Endothelial cell of umbilical vein (primary cell): ENCODE results near the gene MTARC1. TPM values are rescaled to one million over a fixed set of nuclear protein-coding genes. Genes with fewer than 3 reads are reported as not detected.

ENCODE experiments used
- BruUV-seq: library from RNA; stranded (reverse); fragments of 400-500 nt; replicated peaks from 2 replicates; lab custom pipeline; 2021; lab: Mats Ljungman, UMichigan
- CTCF ChIA-PET: fragments of 300-600, 350-600 bp; sonication (Branson Sonifier 250); formaldehyde crosslinking; loops from one replicate; lab custom pipeline; 2021; ENCODE audit warnings: antibody characterized with exemption, inconsistent platforms; lab: Charles Lee
- POLR2A ChIA-PET: fragments of 300-600, 350-600 bp; sonication (Branson Sonifier 250); formaldehyde crosslinking; loops from one replicate; lab custom pipeline; 2021; ENCODE audit warnings: antibody characterized with exemption, inconsistent platforms; lab: Charles Lee
- DNase-seq: peaks from one replicate; pipeline ENCODE4 v3.0.0-alpha.2; 2011; ENCODE audit warnings: low read depth, low spot score
- FAIRE-seq: peaks from 2 replicates; lab custom pipeline; 2011; peaks lifted over from hg19 to GRCh38; lab: Jason Lieb, UNC
- H2AFZ ChIP-seq: 2 replicates; pipeline ENCODE4 v1.6.0; 2012; ENCODE audit warnings: low read depth, low read length, control low read depth, inconsistent platforms
- H3K27ac ChIP-seq: 2 replicates; pipeline ENCODE4 v1.5.1; 2011; ENCODE audit warnings: low read depth, mild to moderate bottlenecking, control low read depth, low read length, moderate library complexity; ENCODE audit not compliant: insufficient read depth
- H3K27me3 ChIP-seq, 2 experiments: 2 replicates each; pipeline versions ENCODE4 v1.6.0 to v1.6.1; 2011; ENCODE audit warnings: low read length in 2 of 2, mixed read lengths in 1 of 2; ENCODE audit not compliant: control insufficient read depth in 2 of 2, insufficient read depth in 2 of 2
- H3K36me3 ChIP-seq, 2 experiments: 2 replicates in 1 of 2; 3 replicates in 1 of 2; pipeline ENCODE4 v1.5.1; 2011; ENCODE audit warnings: low read length in 2 of 2, mild to moderate bottlenecking in 1 of 2, moderate library complexity in 1 of 2; ENCODE audit not compliant: control insufficient read depth in 2 of 2, insufficient read depth in 2 of 2; ENCODE audit errors: extremely low read depth in 1 of 2
- H3K4me1 ChIP-seq: 3 replicates; pipeline ENCODE4 v1.5.1; 2011; ENCODE audit warnings: mild to moderate bottlenecking, low read length; ENCODE audit not compliant: control insufficient read depth, insufficient read depth; ENCODE audit errors: extremely low read depth
- H3K4me2 ChIP-seq: 2 replicates; pipeline ENCODE4 v1.6.1; 2011; ENCODE audit warnings: low read length, control low read depth, mixed read lengths; ENCODE audit not compliant: insufficient read depth
- H3K4me3 ChIP-seq, 3 experiments: fragments of 200-600 bp in 1 of 3; sonication (generic), shearing (Covaris generic) in 1 of 3; replicated peaks in 1 of 3; 2 replicates each; pipeline ENCODE4 v1.5.1; 2011 to 2016; ENCODE audit warnings: control low read depth in 3 of 3, low read length in 3 of 3, mild to moderate bottlenecking in 2 of 3, inconsistent platforms in 1 of 3, low read depth in 1 of 3, moderate library complexity in 1 of 3; ENCODE audit not compliant: insufficient read depth in 1 of 3
- H3K79me2 ChIP-seq: 2 replicates; pipeline ENCODE4 v1.6.0; 2012; ENCODE audit warnings: low read length, inconsistent platforms; ENCODE audit not compliant: control insufficient read depth, insufficient read depth
- H3K9ac ChIP-seq: replicated peaks from 2 replicates; pipeline ENCODE3; 2011; ENCODE audit warnings: low read length, control low read depth; ENCODE audit not compliant: insufficient read depth; ENCODE audit errors: extremely low read depth
- H3K9me1 ChIP-seq: replicated peaks from 3 replicates; pipeline ENCODE4 v1.6.0; 2011; ENCODE audit warnings: mild to moderate bottlenecking, low read length; ENCODE audit not compliant: control insufficient read depth, insufficient read depth; ENCODE audit errors: extremely low read depth
- H3K9me3 ChIP-seq: replicated peaks from 2 replicates; pipeline ENCODE4 v1.5.1; 2012; ENCODE audit warnings: low read length, inconsistent platforms; ENCODE audit not compliant: control insufficient read depth, insufficient read depth
- H4K20me1 ChIP-seq: replicated peaks from 2 replicates; pipeline ENCODE3; 2011; ENCODE audit warnings: mild to moderate bottlenecking, low read length; ENCODE audit not compliant: control insufficient read depth, insufficient read depth; ENCODE audit errors: extremely low read depth
- EZH2 ChIP-seq: IDR thresholded peaks from 2 replicates; pipeline ENCODE4 v1.6.1; 2012; ENCODE audit warnings: borderline replicate concordance, low read depth, mild to moderate bottlenecking, moderate library complexity, low read length, inconsistent platforms; ENCODE audit not compliant: severe bottlenecking
- FOS ChIP-seq: IDR thresholded peaks from 2 replicates; pipeline ENCODE4 v1.6.1; 2011; ENCODE audit warnings: mild to moderate bottlenecking, low read length, moderate library complexity, borderline replicate concordance; ENCODE audit not compliant: insufficient read depth
- GATA2 ChIP-seq: IDR thresholded peaks from 2 replicates; pipeline ENCODE4 v1.7.0; 2011; ENCODE audit warnings: low read depth, mild to moderate bottlenecking, moderate library complexity, mixed read lengths, low read length; ENCODE audit not compliant: insufficient read length, insufficient read depth
- JUN ChIP-seq: IDR thresholded peaks from 2 replicates; pipeline ENCODE4 v1.6.1; 2011; ENCODE audit warnings: borderline replicate concordance, low read depth; ENCODE audit not compliant: insufficient read length, insufficient read depth
- MYC ChIP-seq: IDR thresholded peaks from one replicate; pipeline ENCODE4 v1.6.1; 2011; ENCODE audit warnings: mild to moderate bottlenecking, low read depth, low read length
- POLR2A ChIP-seq: IDR thresholded peaks from 2 replicates; pipeline ENCODE4 v1.6.1; 2012; ENCODE audit warnings: low read depth, mild to moderate bottlenecking, control low read depth, low read length
- POLR2AphosphoS5 ChIP-seq: IDR thresholded peaks from 2 replicates; pipeline ENCODE4 v1.6.1; 2012; ENCODE audit warnings: low read depth, mild to moderate bottlenecking, control low read depth, low read length, moderate library complexity; ENCODE audit not compliant: insufficient read depth
- dilution Hi-C: fragments of 300-500 bp; cut with MboI; formaldehyde crosslinking; loops from one replicate; pipeline ENCODE4 v1.15.0; 2019; ENCODE audit warnings: low sequenced_read_pairs; ENCODE audit not compliant: extremely low pct_ligation_motif_present
- intact Hi-C: fragments of 100-400 bp; cut with micrococcal nuclease; formaldehyde crosslinking; loops from one replicate; pipeline ENCODE4 v1.10.0; 2022
- polyA plus RNA-seq, 4 experiments: library from polyadenylated mRNA; depleted of rRNA in 3 of 4; stranded (reverse) in 3 of 4; unstranded in 1 of 4; fragments of >200 nt; gene quantifications; 2 replicates each; pipeline versions ENCODE4 v1.2.1 to v1.2.3, GENCODE V29; 2011 to 2012; ENCODE audit warnings: missing spikeins in 1 of 4
- total RNA-seq: library from RNA; stranded (reverse); gene quantifications from 2 replicates; pipeline ENCODE4 v1.2.3, GENCODE V29; 2021
- TF ChIP-seq, protein P1 (sequence below), 2 donors: IDR thresholded peaks; 1 replicate in 1 of 2; 2 replicates in 1 of 2; pipeline ENCODE4 v1.5.1; 2011; ENCODE audit warnings: low read length in 2 of 2, mild to moderate bottlenecking in 2 of 2, moderate library complexity in 2 of 2, control low read depth in 1 of 2, inconsistent platforms in 1 of 2, low read depth in 1 of 2; ENCODE audit not compliant: insufficient read depth in 1 of 2; ENCODE audit errors: extremely low read depth in 1 of 2
- TF ChIP-seq, protein P2 (sequence below): IDR thresholded peaks from 2 replicates; pipeline ENCODE4 v1.6.1; 2011; ENCODE audit not compliant: insufficient read depth, insufficient read length

The MTARC1 gene
- total and polyA plus RNA-seq, 2 donors (not counting 3 experiments of a cell fraction or from before 2014, with no cell fraction given), result 0.43 to 3.5 TPM

GRCh38 chr1:220824031-220824989 is 37.6 kb downstream of the MTARC1 start:
- Histone ChIP-seq H3K36me3 (no peaks in the 10 kb centered on the region), H3K27ac (no peak overlapping the region), H3K9ac (no peak overlapping the region), H3K79me2 (no peaks in the 10 kb centered on the region), H3K4me1 (peaks cover 4% of the 10 kb centered on the region), H3K4me2 (no peak overlapping the region), H3K27me3 (no peaks in the 10 kb centered on the region), H3K9me1 (no peaks in the 10 kb centered on the region), H3K4me3 (no peak overlapping the region), H3K9me3 (no peaks in the 10 kb centered on the region), H4K20me1 (no peaks in the 10 kb centered on the region), H2AFZ (no peak overlapping the region)
- no peak for TF ChIP-seq GATA2
- TF ChIP-seq, protein P1, sequence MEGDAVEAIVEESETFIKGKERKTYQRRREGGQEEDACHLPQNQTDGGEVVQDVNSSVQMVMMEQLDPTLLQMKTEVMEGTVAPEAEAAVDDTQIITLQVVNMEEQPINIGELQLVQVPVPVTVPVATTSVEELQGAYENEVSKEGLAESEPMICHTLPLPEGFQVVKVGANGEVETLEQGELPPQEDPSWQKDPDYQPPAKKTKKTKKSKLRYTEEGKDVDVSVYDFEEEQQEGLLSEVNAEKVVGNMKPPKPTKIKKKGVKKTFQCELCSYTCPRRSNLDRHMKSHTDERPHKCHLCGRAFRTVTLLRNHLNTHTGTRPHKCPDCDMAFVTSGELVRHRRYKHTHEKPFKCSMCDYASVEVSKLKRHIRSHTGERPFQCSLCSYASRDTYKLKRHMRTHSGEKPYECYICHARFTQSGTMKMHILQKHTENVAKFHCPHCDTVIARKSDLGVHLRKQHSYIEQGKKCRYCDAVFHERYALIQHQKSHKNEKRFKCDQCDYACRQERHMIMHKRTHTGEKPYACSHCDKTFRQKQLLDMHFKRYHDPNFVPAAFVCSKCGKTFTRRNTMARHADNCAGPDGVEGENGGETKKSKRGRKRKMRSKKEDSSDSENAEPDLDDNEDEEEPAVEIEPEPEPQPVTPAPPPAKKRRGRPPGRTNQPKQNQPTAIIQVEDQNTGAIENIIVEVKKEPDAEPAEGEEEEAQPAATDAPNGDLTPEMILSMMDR (IDR thresholded peaks at IDR 0.05; ENCODE audit: extremely low read depth in 1 of 2, insufficient read depth in 1 of 2, low read depth in 1 of 2, low read length in 2 of 2), result no peak
- no peak for TF ChIP-seq POLR2A
- no peak for TF ChIP-seq MYC
- no peak for TF ChIP-seq FOS
- no peak for TF ChIP-seq POLR2AphosphoS5
- TF ChIP-seq JUN, result no peak
- TF ChIP-seq EZH2, result no peak
- TF ChIP-seq, protein P2, sequence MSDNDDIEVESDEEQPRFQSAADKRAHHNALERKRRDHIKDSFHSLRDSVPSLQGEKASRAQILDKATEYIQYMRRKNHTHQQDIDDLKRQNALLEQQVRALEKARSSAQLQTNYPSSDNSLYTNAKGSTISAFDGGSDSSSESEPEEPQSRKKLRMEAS, result no peak
- no TSS peak for BruUV-seq
- POLR2A ChIA-PET, result no interaction called here
- CTCF ChIA-PET, result no interaction called here
- intact Hi-C loops (no loop called here), dilution Hi-C loops (no loop called here)
- FAIRE-seq (no peak), DNase-seq (no peak)
